Fibroblast of villous mesenchyme (primary cell): ENCODE results near the gene MS4A6A. TPM values are rescaled to one million over a fixed set of nuclear protein-coding genes. Genes with fewer than 3 reads are reported as not detected.
"Not testable (repeated sequence)": the region's sequence is repeated elsewhere in the genome, so short reads cannot be mapped to it uniquely, and the experiment has no call there.

Experiments
- DNase-seq: peaks from one replicate; pipeline ENCODE4 v3.0.0-alpha.2; 2010; ENCODE audit warnings: low read depth
- H3K4me3 ChIP-seq: 2 replicates; pipeline ENCODE4 v1.5.1; 2011; ENCODE audit warnings: low read depth, mild to moderate bottlenecking, low read length
- CTCF ChIP-seq: IDR thresholded peaks from 2 replicates; pipeline ENCODE4 v1.5.1; 2012; ENCODE audit warnings: low read depth, mild to moderate bottlenecking, low read length; ENCODE audit not compliant: insufficient read depth
- total RNA-seq: library from RNA; depleted of rRNA; stranded (reverse); fragments of >200 nt; gene quantifications from 2 replicates; pipeline ENCODE4 v1.2.3, GENCODE V29; 2012

Gene MS4A6A
- total RNA-seq, 1 donor: not detected

- H3K4me3 ChIP-seq: no peak overlapping the region
- TF ChIP-seq CTCF: no peak
- DNase-seq: no peak
These were observed 51.0 kb downstream of the MS4A6A start for GRCh38 chr11:60131912-60132311.

GRCh38 chr11:60130496-60130895 is 52.4 kb downstream of the MS4A6A start:
- DNase-seq: peak; percentile 3

GRCh38 chr11:60129853-60130252 is 53.0 kb downstream of the MS4A6A start:
- DNase-seq: no peak
- H3K4me3 ChIP-seq: no peak overlapping the region
- no peak for TF ChIP-seq CTCF

More at GRCh38 chr11:60130496-60130895, 52.4 kb downstream of the MS4A6A start:
- no peak overlapping the region for H3K4me3 ChIP-seq
- no peak for TF ChIP-seq CTCF

GRCh38 chr11:60128866-60129265 is 54.0 kb downstream of the MS4A6A start:
- not testable (repeated sequence) for H3K4me3 ChIP-seq

GRCh38 chr11:60128376-60128775 is 54.5 kb downstream of the MS4A6A start:
- DNase-seq: no peak
- no peak for TF ChIP-seq CTCF
- no peak overlapping the region for H3K4me3 ChIP-seq

More at GRCh38 chr11:60128866-60129265, 54.0 kb downstream of the MS4A6A start:
- DNase-seq: not testable (repeated sequence)

- no peak for TF ChIP-seq CTCF
- DNase-seq: no peak
- H3K4me3 ChIP-seq: no peak overlapping the region
These were observed 55.5 kb downstream of the MS4A6A start for GRCh38 chr11:60127311-60127811.

GRCh38 chr11:60125956-60126585 is 56.8 kb downstream of the MS4A6A start:
- DNase-seq: no peak
- TF ChIP-seq CTCF: no peak
- H3K4me3 ChIP-seq: no peak overlapping the region
